GM21515 (cell line): Measurements from ENCODE around the gene ZDHHC11.
"Not testable (repeated sequence)": the region's sequence is repeated elsewhere in the genome, so short reads cannot be mapped to it uniquely, and the experiment has no call there.

Experiments
- ATAC-seq: cut with Tn5 transposase; IDR thresholded peaks from one replicate; pipeline ENCODE4 v1.9.1; 2021; ENCODE audit not compliant: unreplicated experiment

Gene ZDHHC11

GRCh38 chr5:750226-750625 is 100.6 kb downstream of the ZDHHC11 start:
- not testable (repeated sequence) for ATAC-seq

DNA sequence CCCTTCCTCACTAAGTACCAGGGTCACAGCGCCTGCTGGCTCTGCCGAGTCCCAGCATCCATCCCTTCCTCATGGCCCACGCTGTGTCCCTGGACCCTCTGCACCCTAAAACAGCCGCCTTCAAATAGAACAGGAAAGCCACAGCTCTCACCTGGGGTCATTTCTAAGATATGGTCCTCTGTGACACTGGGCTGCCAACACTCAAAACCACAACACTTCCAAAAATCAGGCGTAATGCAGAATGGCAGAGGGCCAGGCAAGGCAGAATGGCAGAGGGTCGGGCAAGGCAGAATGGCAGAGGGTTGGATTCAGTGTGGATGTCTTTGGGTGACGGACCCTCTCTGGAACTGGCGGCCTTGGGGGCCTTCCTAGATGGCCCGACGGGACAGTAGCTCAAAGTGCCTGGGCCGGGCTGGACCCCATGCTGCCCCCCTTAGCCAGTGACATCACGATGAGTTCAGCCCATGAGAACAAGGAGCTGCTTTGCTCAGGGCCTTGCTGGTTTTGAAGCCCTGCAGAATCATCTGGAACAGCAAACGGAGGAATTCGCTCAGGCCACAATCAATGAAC is 101.6 kb downstream of the ZDHHC11 start:
- no peak for ATAC-seq

DNA sequence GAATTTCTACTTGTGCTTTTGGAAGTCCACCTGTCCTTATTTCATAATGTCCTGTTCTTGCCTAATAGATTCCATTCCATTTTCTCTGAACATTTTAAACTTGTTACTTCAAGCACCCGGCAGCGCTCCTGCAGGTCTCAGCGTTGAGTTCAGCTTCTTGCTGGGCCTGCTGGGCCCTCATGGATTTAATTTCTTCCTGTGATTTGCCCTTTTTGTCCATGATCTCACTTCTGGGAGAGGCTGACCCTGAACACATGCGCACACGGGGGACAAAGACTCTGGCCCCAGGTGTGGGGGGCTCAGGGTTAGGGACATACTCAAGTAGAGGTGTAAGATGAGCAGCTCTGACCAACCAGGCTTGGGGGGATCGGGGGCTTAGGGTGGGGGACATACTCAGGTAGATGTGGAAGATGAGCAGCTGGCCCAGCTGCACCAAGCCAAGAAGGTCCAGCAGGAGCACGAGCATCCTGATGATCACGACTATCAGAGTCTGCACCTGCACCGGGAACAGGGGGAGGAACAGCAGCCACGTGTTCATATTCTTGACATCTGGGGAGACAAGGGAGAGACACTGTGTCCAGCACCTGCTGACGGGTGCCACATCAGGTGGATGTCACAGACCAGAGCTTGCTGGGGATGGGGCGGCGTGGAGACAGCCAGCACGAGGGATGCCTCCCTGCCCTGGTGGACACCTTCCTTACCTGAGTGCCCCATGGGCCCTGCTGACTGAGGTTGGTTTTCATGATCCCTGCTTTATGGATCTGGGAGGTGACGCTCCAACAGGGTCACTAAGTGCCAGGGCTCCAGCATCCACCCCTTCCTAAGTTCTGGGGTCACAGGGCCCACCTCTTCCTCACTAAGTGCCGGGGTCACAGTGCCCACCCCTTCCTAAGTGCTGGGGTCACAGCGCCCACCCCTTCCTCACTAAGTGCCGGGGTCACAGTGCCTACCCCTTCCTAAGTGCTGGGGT is 102.5 kb downstream of the ZDHHC11 start:
- not testable (repeated sequence) for ATAC-seq

- ATAC-seq = not testable (repeated sequence)
Observed at GRCh38 chr5:747303-747844, 103.4 kb downstream of the ZDHHC11 start.

DNA sequence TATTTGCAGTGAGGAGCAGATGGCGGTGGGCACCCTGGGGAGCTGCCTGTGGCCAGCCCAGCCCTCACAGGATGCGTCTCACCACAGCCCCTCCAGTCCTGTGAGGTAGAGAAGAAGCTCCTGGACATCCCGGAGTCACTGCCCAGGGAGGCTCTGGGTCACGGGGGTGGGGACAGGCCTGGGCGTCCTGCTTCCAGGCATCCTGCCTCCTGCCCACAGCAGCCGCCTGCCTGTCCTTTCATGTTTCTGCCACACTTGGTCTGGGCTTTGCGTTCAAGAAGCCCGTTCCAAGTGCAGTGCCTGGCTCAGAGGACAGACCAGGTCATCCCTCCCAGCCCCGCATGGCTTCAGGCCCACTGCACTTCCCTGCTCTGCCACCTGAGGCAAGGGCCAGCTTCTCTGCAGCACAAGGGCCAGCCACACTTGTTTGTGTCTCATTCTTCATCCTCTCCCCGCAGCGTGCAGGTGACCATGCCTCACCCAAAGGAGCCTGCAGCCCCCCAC is 104.5 kb downstream of the ZDHHC11 start:
- ATAC-seq = no peak
